AG09309 (cell line): ENCODE data around the gene SLF2.

Experiments
- DNase-seq: peaks from one replicate; pipeline ENCODE4 v3.0.0-alpha.2; 2010; ENCODE audit warnings: low read depth
- H3K4me3 ChIP-seq: 2 replicates; pipeline ENCODE4 v1.5.1; 2011; ENCODE audit warnings: mild to moderate bottlenecking, low read depth, low read length, moderate library complexity; ENCODE audit not compliant: control insufficient read depth
- TF ChIP-seq, protein P1 (sequence below): IDR thresholded peaks from 2 replicates; pipeline ENCODE4 v1.5.1; 2011; ENCODE audit warnings: mild to moderate bottlenecking, low read depth, low read length, inconsistent platforms; ENCODE audit not compliant: insufficient read depth, control insufficient read depth; ENCODE audit errors: missing control alignments

The SLF2 gene

DNA sequence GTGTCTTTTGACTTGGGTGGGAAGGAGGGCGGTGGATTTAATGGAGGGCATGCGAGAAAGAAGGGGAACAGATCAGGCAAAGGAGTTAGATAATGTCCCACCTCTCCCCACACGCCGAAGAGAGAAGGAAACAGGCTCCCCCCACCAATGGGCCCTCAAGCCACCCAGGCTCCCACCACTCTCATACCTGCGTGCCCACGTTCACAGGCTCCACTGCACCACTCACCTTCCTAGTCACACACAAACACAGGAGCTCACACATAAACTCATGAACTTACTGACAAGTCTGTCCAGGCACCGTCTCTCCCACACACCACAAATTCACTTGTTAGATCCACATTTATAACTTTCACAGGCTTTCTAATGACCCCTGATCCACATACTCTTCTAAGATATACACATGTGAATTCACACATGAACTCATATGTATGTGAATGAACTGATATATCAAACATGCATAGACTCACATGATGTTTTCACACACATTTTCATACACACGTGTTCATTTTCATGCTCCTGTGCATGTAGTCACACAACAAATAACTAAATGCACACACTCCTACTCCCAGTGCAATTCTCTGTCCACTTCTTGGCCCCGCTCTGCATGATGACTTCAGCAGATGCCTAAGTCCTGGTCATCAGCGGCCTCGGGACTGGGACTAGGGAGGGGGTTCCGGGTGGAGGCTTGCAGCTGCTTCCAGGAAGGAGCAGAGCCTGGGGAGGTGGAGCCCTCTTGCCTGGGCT is 88.3 kb downstream of the SLF2 start:
- peak overlapping the region; percentile 85 for H3K4me3 ChIP-seq
- TF ChIP-seq, protein P1, sequence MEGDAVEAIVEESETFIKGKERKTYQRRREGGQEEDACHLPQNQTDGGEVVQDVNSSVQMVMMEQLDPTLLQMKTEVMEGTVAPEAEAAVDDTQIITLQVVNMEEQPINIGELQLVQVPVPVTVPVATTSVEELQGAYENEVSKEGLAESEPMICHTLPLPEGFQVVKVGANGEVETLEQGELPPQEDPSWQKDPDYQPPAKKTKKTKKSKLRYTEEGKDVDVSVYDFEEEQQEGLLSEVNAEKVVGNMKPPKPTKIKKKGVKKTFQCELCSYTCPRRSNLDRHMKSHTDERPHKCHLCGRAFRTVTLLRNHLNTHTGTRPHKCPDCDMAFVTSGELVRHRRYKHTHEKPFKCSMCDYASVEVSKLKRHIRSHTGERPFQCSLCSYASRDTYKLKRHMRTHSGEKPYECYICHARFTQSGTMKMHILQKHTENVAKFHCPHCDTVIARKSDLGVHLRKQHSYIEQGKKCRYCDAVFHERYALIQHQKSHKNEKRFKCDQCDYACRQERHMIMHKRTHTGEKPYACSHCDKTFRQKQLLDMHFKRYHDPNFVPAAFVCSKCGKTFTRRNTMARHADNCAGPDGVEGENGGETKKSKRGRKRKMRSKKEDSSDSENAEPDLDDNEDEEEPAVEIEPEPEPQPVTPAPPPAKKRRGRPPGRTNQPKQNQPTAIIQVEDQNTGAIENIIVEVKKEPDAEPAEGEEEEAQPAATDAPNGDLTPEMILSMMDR: no peak
- peak; percentile 57 for DNase-seq

DNA sequence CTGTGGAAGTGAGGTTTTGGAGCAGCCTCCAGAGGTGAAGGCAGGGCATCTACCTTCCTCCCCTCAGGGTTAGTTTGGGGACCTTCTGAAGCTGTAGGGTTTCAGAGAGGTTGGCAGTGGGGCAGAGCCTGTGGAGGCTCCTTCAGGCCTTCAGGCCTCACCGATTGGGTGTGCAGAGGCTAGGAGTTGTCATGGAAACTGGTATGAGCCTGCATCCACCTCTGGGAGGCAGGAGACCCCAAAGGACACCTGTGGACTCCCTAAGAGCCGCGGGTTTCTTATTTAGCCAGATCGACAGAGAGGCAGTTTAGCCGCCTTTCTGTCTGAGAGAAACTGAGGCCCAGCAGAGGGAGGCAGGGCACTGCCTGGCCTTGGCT is 88.9 kb downstream of the SLF2 start:
- TF ChIP-seq, protein P1: no peak
- peak overlapping the region; percentile 85 for H3K4me3 ChIP-seq
- no peak for DNase-seq

DNA sequence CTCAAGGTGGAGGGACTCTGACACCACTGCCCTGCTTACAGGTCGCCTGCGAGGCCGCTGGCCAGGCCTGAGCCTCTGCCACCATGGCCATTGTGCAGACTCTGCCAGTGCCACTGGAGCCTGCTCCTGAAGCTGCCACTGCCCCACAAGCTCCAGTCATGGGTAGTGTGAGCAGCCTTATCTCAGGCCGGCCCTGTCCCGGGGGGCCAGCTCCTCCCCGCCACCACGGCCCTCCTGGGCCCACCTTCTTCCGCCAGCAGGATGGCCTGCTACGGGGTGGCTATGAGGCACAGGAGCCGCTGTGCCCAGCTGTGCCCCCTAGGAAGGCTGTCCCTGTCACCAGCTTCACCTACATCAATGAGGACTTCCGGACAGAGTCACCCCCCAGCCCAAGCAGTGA is 89.7 kb downstream of the SLF2 start:
- DNase-seq: no peak
- H3K4me3 ChIP-seq: no peak overlapping the region; the same call in 1 of the 2 replicates
- TF ChIP-seq, protein P1: no peak

DNA sequence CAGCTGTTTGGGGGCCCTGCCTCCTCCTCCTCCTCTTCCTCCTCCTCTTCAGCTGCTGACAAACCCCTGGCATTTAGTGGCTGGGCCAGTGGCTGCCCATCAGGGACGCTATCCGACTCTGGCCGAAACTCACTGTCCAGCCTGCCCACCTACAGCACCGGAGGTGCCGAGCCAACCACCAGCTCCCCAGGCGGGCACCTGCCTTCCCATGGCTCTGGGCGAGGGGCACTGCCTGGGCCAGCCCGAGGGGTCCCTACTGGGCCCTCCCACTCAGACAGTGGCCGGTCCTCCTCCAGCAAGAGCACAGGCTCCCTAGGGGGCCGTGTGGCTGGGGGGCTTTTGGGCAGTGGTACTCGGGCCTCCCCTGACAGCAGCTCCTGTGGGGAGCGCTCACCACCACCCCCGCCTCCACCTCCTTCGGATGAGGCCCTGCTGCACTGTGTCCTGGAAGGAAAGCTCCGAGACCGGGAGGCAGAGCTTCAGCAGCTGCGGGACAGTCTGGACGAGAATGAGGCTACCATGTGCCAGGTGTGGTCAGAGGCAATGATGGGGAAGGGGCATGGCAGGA is 91.0 kb downstream of the SLF2 start:
- TF ChIP-seq, protein P1: no peak
- no peak overlapping the region for H3K4me3 ChIP-seq
- no peak for DNase-seq

DNA sequence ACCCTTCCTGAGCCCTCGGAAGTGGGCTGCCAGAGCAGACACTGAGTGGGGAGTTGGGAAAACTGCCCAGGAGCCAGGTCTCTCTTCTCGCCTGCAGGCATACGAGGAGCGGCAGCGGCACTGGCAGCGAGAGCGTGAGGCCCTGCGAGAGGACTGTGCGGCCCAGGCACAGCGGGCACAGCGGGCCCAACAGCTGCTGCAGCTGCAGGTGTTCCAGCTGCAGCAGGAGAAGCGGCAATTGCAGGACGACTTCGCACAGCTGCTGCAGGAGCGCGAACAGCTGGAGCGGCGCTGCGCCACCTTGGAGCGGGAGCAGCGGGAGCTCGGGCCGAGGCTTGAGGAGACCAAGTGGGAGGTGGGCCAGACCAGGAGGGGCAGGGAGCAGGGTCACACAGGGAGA is 92.6 kb downstream of the SLF2 start:
- H3K4me3 ChIP-seq: no peak overlapping the region
- TF ChIP-seq, protein P1: no peak
- DNase-seq: no peak

DNA sequence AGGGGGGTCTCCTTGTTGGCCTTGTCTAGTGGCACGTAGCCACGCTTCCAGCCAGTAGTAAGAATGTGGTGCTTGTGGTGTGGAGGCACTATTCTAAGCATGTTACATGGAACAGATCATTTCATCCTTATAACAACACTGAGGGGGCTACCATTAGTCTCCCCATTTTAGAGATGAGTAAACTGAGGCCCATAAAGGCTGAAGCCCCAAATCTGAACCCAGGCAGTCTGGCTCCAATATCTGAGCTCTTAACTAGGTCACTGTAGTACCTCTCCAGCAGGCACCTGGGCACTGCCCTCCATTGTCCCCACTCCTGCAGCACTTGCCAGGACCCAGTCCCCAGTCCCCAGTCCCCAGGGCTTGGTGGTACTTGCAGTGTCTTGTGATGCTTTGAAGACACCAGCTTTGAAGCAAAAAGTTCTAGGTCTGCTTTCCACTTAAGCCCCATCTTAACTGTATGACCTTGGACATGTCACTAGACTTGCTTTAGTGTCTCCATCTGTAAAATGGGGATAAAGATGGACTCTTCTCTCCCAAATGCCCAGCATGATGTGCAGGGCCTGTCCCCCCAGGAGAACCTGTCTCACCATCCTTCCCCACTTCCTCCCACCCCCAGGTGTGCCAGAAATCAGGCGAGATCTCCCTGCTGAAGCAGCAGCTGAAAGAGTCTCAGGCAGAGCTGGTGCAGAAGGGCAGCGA is 93.3 kb downstream of the SLF2 start:
- TF ChIP-seq, protein P1: no peak
- no peak overlapping the region for H3K4me3 ChIP-seq
- DNase-seq: no peak
